GM13977 (cell line): ENCODE data around the gene SALL4.
"Not testable (repeated sequence)": the region's sequence is repeated elsewhere in the genome, so short reads cannot be mapped to it uniquely, and the experiment has no call there.

Experiments used
- DNase-seq: peaks from one replicate; pipeline ENCODE4 v3.0.0; 2012; ENCODE audit warnings: low spot score
- CTCF ChIP-seq: IDR thresholded peaks from 2 replicates; pipeline ENCODE4 v1.5.1; 2012; ENCODE audit warnings: mild to moderate bottlenecking, control low read depth; ENCODE audit not compliant: insufficient read depth; ENCODE audit errors: extremely low read depth, missing control alignments
- in situ Hi-C: fragments of 300-500 bp; cut with MboI; formaldehyde crosslinking; loops from one replicate; pipeline ENCODE4 v1.12.0; 2022; ENCODE audit warnings: low sequenced_read_pairs, low pct_unique_long_range_greater_than_20kb, mixed read lengths, inconsistent platforms; ENCODE audit not compliant: unreplicated experiment

Gene SALL4

DNA sequence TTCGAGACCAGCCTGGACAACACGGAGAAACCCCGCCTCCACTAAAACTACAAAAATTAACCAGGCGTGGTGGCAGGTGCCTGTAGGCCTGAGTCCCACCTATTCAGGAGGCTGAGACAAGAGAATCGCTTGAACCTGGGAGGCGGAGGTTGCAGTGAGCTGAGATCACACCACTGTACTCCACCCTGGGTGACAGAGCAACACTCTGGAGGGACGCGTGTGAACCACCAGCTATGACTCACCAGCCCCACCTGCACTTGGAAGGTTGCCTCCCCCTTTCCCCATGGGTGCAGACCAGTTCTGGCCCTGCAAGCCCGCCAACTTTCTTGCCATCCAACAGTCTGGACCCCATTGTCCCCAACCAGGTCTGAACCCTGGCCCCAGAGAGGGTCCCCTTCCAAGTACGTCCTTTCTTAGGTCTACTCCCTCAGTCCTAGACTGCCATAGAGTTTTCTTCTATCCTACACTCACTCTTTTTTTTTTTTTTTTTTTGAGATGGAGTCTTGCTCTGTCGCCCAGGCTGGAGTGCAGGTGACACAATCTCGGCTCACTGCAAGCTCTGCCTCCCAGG lies 63.4 kb downstream of the SALL4 start:
- DNase-seq, result no peak
- in situ Hi-C loops, result no loop called here
- TF ChIP-seq CTCF, result no peak

DNA sequence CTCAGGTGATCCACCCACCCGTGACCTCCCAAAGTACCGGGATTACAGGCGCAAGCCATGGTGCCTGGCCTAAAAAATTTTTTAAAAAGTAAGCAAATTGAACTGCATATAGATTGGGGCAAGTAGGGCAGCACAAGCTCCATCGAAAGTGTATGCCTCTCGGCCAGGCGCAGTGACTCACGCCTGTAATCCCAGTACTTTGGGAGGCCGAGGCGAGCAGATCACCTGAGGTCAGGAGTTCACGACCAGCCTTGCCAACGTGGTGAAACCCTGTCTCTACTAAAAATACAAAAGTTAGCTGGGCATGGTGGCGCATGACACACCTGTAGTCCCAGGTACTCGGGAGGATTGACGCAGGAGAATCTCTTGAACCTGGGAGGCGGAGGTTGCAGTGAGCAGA lies 64.1 kb downstream of the SALL4 start:
- in situ Hi-C loops, DNase-seq: not testable (repeated sequence)

GRCh38 chr20:51736947-51737346 lies 65.4 kb downstream of the SALL4 start:
- DNase-seq, result no peak
- in situ Hi-C loops, result no loop called here
- TF ChIP-seq CTCF, result no peak

DNA sequence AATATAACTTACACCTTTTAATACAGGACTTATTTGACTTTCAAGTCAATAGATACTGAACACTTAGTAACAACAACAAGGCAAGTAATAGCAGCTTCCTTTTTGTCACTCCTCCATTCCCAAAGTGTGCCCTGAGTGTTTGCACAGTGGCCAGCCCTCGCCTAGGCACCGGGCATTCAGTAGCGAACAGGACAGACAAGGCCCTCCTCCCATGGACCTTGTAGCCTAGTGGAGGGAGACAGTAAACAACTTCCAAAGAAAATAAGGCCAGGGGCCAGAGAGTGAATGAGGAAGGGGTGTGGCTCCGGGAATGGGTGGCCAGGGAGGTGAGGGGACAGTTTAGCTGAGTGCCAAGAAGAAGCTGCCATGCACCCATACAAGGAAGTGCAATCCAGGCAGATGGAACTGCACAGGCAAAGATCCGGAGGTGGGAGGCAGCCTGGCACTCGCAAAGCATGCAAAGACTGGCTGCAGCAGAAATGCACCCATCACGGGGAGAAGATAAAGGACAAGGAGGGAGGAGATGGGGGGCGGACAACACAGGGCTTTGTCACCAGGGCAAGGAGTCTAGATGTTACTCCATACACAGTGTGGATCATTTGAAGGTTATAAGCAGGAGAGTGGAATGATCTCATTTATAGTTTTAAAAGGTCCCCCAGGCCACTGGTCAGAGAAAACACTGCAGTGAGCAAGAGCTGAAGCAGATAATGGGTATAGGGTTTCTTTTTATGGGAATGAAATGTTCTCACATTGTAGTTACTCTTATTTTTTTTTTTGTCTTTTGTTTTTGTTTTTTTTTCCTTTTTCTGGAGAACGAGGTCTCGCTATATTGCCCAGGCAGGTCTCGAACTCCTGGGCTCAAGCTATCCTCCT lies 66.4 kb downstream of the SALL4 start:
- no peak for TF ChIP-seq CTCF

GRCh38 chr20:51734876-51735720 lies 67.2 kb downstream of the SALL4 start:
- no peak for TF ChIP-seq CTCF
- no peak for DNase-seq
- in situ Hi-C loops, result no loop called here

More for the DNA sequence above, 66.4 kb downstream of the SALL4 start:
- in situ Hi-C loops, result no loop called here
- DNase-seq, result no peak

GRCh38 chr20:51733070-51733469 lies 69.3 kb downstream of the SALL4 start:
- in situ Hi-C loops, result no loop called here
- DNase-seq, result no peak
- TF ChIP-seq CTCF, result no peak
